Measurements from ENCODE around the gene SRP9. TPM values are rescaled to one million over a fixed set of nuclear protein-coding genes. Genes with fewer than 3 reads are reported as not detected.
"Not testable (repeated sequence)": the region's sequence is repeated elsewhere in the genome, so short reads cannot be mapped to it uniquely, and the experiment has no call there.

SRP9 gene
- total RNA-seq, 1 donor from 2014 or later = 254 TPM

GRCh38 chr1:225811622-225812487, 34.2 kb downstream of the SRP9 start:
- no peaks in the 10 kb centered on the region for H3K27me3 ChIP-seq (ENCODE audit: control insufficient read depth, insufficient read depth, low read length)
- H3K4me3 ChIP-seq (ENCODE audit: low read depth, low read length) = no peak overlapping the region
- peak; percentile 43 for TF ChIP-seq CTCF (IDR thresholded peaks at IDR 0.05; ENCODE audit: insufficient read depth, low read length, severe bottlenecking)
- H3K36me3 ChIP-seq (ENCODE audit: control insufficient read depth, insufficient read depth, low read length) = peaks cover 2% of the 10 kb centered on the region
- FAIRE-seq (no peak), DNase-seq (ENCODE audit: low read depth) (peak; percentile 18)

GRCh38 chr1:225812488-225813213, 35.0 kb downstream of the SRP9 start:
- no peak for FAIRE-seq
- Histone ChIP-seq H3K36me3 (ENCODE audit: control insufficient read depth, insufficient read depth, low read length) (peaks cover 2% of the 10 kb centered on the region), H3K27me3 (ENCODE audit: control insufficient read depth, insufficient read depth, low read length) (no peaks in the 10 kb centered on the region), H3K4me3 (ENCODE audit: low read depth, low read length) (no peak overlapping the region)
- no peak for TF ChIP-seq CTCF (IDR thresholded peaks at IDR 0.05; ENCODE audit: insufficient read depth, low read length, severe bottlenecking)
- no peak for DNase-seq (ENCODE audit: low read depth)

- Histone ChIP-seq H3K4me3 (ENCODE audit: low read depth, low read length) (no peak overlapping the region), H3K27me3 (ENCODE audit: control insufficient read depth, insufficient read depth, low read length) (no peaks in the 10 kb centered on the region), H3K36me3 (ENCODE audit: control insufficient read depth, insufficient read depth, low read length) (peaks cover 2% of the 10 kb centered on the region)
- DNase-seq (ENCODE audit: low read depth) (peak; percentile 81), FAIRE-seq (no peak)
- no peak for TF ChIP-seq CTCF (IDR thresholded peaks at IDR 0.05; ENCODE audit: insufficient read depth, low read length, severe bottlenecking)
Observed at GRCh38 chr1:225813214-225813964, 35.8 kb downstream of the SRP9 start.

- TF ChIP-seq CTCF (IDR thresholded peaks at IDR 0.05; ENCODE audit: insufficient read depth, low read length, severe bottlenecking) = no peak
- Histone ChIP-seq H3K27me3 (ENCODE audit: control insufficient read depth, insufficient read depth, low read length) (no peaks in the 10 kb centered on the region), H3K4me3 (ENCODE audit: low read depth, low read length) (no peak overlapping the region), H3K36me3 (ENCODE audit: control insufficient read depth, insufficient read depth, low read length) (peaks cover 2% of the 10 kb centered on the region)
- FAIRE-seq (no peak), DNase-seq (ENCODE audit: low read depth) (no peak)
Observed at GRCh38 chr1:225814381-225814780, 36.8 kb downstream of the SRP9 start.

GRCh38 chr1:225815090-225815489, 37.5 kb downstream of the SRP9 start:
- H3K27me3 ChIP-seq (ENCODE audit: control insufficient read depth, insufficient read depth, low read length); H3K36me3 ChIP-seq (ENCODE audit: control insufficient read depth, insufficient read depth, low read length); FAIRE-seq; H3K4me3 ChIP-seq (ENCODE audit: low read depth, low read length); DNase-seq (ENCODE audit: low read depth): not testable (repeated sequence)

All from bronchial epithelial cell (primary cell).